Left ventricle myocardium inferior (tissue), 1 donor: ENCODE results near the gene CCR8. TPM values are rescaled to one million over a fixed set of nuclear protein-coding genes. Genes with fewer than 3 reads are reported as not detected.

Experiments used
- DNase-seq: peaks from one replicate; pipeline ENCODE4 v3.0.0-alpha.2; 2020
- H3K27ac ChIP-seq: fragments of 200-600 bp; replicated peaks from 2 replicates; pipeline ENCODE4 v1.8.0; 2021
- H3K27me3 ChIP-seq: fragments of 200-600 bp; 2 replicates; pipeline ENCODE4 v1.8.0; 2021; ENCODE audit warnings: low read depth
- H3K36me3 ChIP-seq: fragments of 200-600 bp; 2 replicates; pipeline ENCODE4 v1.8.0; 2021
- H3K4me1 ChIP-seq: fragments of 200-600 bp; 2 replicates; pipeline ENCODE4 v1.8.0; 2021
- H3K4me3 ChIP-seq: fragments of 200-600 bp; 2 replicates; pipeline ENCODE4 v1.8.0; 2021; ENCODE audit warnings: mild to moderate bottlenecking, moderate library complexity
- H3K9me3 ChIP-seq: fragments of 200-600 bp; replicated peaks from 2 replicates; pipeline ENCODE4 v1.8.0; 2021
- intact Hi-C: fragments of 100-400 bp; cut with micrococcal nuclease; formaldehyde crosslinking; loops from one replicate; pipeline ENCODE4 v1.11.0; 2022
- total RNA-seq: library from RNA; stranded (reverse); fragmentation: NEBNext Ultra II Directional; extraction: Animal tissue kit (Norgen Biotek cat#: 25700); gene quantifications from one replicate; pipeline ENCODE4 v1.2.1, GENCODE V29; 2021
- TF ChIP-seq, protein P1 (sequence below): fragments of 200-600 bp; IDR thresholded peaks from 2 replicates; pipeline ENCODE4 v1.8.0; 2021; ENCODE audit warnings: antibody characterized with exemption, mild to moderate bottlenecking, borderline replicate concordance
- donor health status: DM: no; HTN: yes; CAD: no; lungs with severe emphysema.

CCR8 gene
- total RNA-seq, 1 donor from 2014 or later = not detected

DNA sequence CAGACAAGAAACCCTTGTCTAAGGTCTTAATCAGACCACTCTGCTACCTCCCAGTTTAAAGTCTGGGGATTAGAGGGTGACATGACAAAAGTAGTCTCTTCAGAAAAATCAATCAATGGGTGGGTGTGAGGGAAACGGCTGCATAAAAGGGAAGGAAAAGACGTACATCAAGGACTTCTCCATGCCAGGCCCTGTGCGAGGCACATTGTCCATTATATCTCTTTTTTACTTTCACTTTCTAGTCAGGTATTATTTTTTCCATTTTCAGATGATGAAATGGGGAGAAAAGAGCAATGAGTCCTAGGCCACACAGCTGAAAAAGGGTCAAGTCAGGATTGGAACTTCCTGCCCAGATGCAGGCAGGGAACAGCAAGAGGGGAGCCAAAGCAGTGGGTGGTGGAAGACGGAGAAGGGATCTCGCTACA lies 45.0 kb upstream of the CCR8 start:
- TF ChIP-seq, protein P1, sequence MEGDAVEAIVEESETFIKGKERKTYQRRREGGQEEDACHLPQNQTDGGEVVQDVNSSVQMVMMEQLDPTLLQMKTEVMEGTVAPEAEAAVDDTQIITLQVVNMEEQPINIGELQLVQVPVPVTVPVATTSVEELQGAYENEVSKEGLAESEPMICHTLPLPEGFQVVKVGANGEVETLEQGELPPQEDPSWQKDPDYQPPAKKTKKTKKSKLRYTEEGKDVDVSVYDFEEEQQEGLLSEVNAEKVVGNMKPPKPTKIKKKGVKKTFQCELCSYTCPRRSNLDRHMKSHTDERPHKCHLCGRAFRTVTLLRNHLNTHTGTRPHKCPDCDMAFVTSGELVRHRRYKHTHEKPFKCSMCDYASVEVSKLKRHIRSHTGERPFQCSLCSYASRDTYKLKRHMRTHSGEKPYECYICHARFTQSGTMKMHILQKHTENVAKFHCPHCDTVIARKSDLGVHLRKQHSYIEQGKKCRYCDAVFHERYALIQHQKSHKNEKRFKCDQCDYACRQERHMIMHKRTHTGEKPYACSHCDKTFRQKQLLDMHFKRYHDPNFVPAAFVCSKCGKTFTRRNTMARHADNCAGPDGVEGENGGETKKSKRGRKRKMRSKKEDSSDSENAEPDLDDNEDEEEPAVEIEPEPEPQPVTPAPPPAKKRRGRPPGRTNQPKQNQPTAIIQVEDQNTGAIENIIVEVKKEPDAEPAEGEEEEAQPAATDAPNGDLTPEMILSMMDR = no peak
- Histone ChIP-seq H3K27ac (no peak overlapping the region), H3K4me1 (peaks cover 11% of the 10 kb centered on the region), H3K36me3 (no peaks in the 10 kb centered on the region), H3K9me3 (no peaks in the 10 kb centered on the region), H3K27me3 (no peaks in the 10 kb centered on the region), H3K4me3 (no peak overlapping the region)
- DNase-seq = no peak
- intact Hi-C loops = no loop called here

DNA sequence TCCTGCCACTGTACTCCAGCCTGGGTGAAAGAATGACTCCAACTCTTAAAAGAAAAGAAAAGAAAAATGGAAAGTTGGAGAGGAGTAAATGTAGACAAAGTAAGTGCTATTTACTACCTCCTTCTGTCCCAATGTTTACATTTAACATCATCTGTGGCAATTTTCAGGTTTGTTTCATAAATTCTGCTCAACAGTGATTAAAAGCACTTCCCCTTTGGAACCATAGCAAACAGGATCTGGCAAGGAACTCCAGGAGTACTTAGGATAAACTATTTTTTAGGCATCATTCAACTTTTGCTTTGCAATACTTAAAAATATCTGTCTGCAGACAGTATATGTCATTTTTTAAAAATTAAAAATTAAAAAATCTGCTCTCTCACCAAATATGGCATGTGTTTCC lies 44.2 kb upstream of the CCR8 start:
- Histone ChIP-seq H3K9me3 (no peaks in the 10 kb centered on the region), H3K27me3 (no peaks in the 10 kb centered on the region), H3K36me3 (no peaks in the 10 kb centered on the region), H3K4me1 (peaks cover 3% of the 10 kb centered on the region), H3K27ac (no peak overlapping the region), H3K4me3 (no peak overlapping the region)
- TF ChIP-seq, protein P1 = no peak
- DNase-seq = no peak
- intact Hi-C loops = loop anchor here (5.0 kb wide), 3 partner anchors 78 to 158 kb away; no protein-coding TSS in a partner anchor

DNA sequence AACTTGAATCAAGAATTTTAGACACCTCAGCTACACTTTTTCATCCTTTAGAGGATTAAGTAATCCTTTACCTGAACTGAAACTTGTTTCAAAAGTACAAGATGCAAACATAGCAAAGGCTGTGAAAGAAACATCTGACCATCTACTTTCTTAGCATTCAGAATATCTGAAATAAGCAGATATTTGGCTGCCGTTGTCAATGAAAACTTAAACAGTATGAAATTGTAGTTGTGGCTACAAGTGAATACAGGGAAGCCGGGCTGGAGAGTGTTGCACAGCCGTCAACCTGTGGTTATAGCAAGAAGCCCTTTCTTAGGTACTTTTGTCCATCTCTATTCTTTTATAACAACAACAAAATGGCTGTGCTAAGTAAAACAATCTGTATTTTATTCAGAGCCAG lies 42.7 kb upstream of the CCR8 start:
- no peaks in the 10 kb centered on the region for H3K36me3 ChIP-seq
- no peaks in the 10 kb centered on the region for H3K27me3 ChIP-seq
- H3K4me1 ChIP-seq = no peaks in the 10 kb centered on the region
- intact Hi-C loops = loop anchor here (5.0 kb wide), 3 partner anchors 79 to 159 kb away; no protein-coding TSS in a partner anchor
- TF ChIP-seq, protein P1 = no peak
- no peak overlapping the region for H3K4me3 ChIP-seq
- H3K27ac ChIP-seq = no peak overlapping the region
- no peaks in the 10 kb centered on the region for H3K9me3 ChIP-seq
- no peak for DNase-seq

DNA sequence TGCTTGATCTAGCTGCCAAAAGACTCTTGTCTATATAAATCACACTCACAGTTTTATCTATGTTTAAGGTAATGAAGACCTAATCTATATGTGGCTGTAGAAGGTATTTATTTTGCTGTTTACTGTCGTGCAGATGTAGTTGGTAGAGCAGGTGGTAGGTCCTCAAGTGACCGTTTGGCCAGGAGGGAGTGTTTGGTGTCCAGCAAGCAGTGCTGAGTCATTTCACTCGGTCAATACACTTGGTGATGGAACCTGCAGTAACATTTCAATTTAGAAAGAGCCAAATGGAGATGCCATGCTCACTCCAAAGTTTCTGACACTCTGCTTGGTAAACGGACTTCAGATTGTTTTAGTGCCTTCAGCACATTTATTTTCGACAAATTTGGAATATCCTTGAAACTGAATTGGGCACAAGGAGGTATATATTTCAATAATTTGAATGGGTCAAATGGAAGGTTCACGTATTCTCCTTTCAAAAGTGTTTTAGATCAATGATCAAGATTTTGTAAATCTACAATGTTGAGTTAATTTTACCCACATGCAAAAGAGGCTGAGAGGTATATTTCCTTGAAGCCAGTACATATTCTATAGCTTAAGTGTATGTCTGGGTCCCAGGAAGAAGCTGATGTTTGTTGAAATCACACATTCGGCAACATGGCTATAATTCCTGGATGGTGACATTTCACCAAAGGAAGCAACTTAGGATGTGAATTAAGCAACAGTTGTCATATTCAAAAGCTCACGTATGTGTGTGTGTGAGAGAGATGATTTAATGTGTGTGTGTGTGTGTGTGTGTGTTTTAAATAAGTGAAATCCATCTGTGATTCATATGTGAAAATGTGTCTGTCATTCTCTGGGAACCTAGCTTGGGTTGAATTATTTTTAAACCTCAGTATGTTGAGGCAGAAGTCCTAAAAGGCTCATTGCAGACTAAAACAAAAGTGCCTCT lies 42.0 kb upstream of the CCR8 start:
- H3K27me3 ChIP-seq = no peaks in the 10 kb centered on the region
- DNase-seq = no peak
- H3K9me3 ChIP-seq = no peaks in the 10 kb centered on the region
- no peaks in the 10 kb centered on the region for H3K4me1 ChIP-seq
- H3K36me3 ChIP-seq = no peaks in the 10 kb centered on the region
- TF ChIP-seq, protein P1 = no peak
- intact Hi-C loops = loop anchor here (5.0 kb wide), 3 partner anchors 80 to 160 kb away; no protein-coding TSS in a partner anchor
- no peak overlapping the region for H3K4me3 ChIP-seq
- no peak overlapping the region for H3K27ac ChIP-seq

DNA sequence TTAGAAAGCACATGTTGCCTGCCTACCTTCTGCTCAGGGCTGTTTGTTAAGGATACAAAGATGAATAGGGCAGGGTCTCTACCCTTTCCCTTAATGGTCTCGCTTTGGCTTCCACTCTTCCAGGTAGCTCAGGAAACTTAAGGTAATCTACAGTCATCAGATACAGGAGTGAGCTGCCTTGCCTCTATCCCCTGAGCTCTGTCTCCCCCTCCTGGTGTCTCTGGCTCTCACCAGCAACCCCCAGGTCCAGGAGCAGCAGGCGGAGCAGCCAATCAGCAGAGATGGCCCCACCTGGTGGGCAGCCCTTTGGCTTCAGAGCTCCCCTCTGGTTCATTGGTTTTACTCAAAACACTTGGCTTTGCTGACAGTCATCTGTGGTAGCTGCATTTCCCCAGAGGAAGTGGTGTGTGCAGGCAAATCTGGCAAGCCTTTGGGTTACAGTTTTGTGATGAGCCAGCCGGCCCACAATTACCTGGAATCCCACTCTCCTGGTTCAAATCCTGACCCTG lies 41.2 kb upstream of the CCR8 start:
- DNase-seq = peak; percentile 66
- H3K27me3 ChIP-seq = no peaks in the 10 kb centered on the region
- H3K4me3 ChIP-seq = no peak overlapping the region
- H3K9me3 ChIP-seq = no peaks in the 10 kb centered on the region
- no peak overlapping the region for H3K27ac ChIP-seq
- TF ChIP-seq, protein P1 = peak; percentile 96
- intact Hi-C loops = loop anchor here (5.0 kb wide), 3 partner anchors 81 to 161 kb away; no protein-coding TSS in a partner anchor
- no peaks in the 10 kb centered on the region for H3K4me1 ChIP-seq
- H3K36me3 ChIP-seq = no peaks in the 10 kb centered on the region
